NT2/D1 (cell line): ENCODE data around the gene PKHD1.

Source experiments
- DNase-seq: peaks from one replicate; pipeline ENCODE4 v3.0.0-alpha.2; 2011; ENCODE audit warnings: low read depth, low spot score
- H3K27me3 ChIP-seq: 2 replicates; pipeline ENCODE4 v1.6.0; 2011; ENCODE audit warnings: mild to moderate bottlenecking; ENCODE audit not compliant: insufficient read length, insufficient read depth
- H3K36me3 ChIP-seq: 2 replicates; pipeline ENCODE4 v1.6.1; 2011; ENCODE audit warnings: mild to moderate bottlenecking, low read length, mixed read lengths; ENCODE audit not compliant: insufficient read depth, insufficient read length
- H3K4me1 ChIP-seq: 2 replicates; pipeline ENCODE4 v1.5.1; 2011; ENCODE audit not compliant: insufficient read depth, insufficient read length
- H3K4me3 ChIP-seq: 2 replicates; pipeline ENCODE4 v1.5.1; 2011; ENCODE audit warnings: low read depth; ENCODE audit not compliant: insufficient read length
- H3K9ac ChIP-seq: 2 replicates; pipeline ENCODE4 v1.6.0; 2011; ENCODE audit warnings: low read depth; ENCODE audit not compliant: insufficient read length
- H3K9me3 ChIP-seq: 2 replicates; pipeline ENCODE4 v1.5.1; 2011; ENCODE audit warnings: mild to moderate bottlenecking, low read length; ENCODE audit not compliant: insufficient read depth
- SUZ12 ChIP-seq: IDR thresholded peaks from 2 replicates; pipeline ENCODE4 v1.6.1; 2011; ENCODE audit not compliant: insufficient read length, insufficient read depth; ENCODE audit errors: extremely low read depth
- YY1 ChIP-seq: IDR thresholded peaks from 2 replicates; pipeline ENCODE4 v1.6.1; 2011; ENCODE audit not compliant: insufficient read length, insufficient read depth
- ZNF274 ChIP-seq: IDR thresholded peaks from 2 replicates; pipeline ENCODE4 v1.6.1; 2011; ENCODE audit warnings: mild to moderate bottlenecking, low read depth, low read length

The PKHD1 gene

GRCh38 chr6:52132292-52132691, 44.9 kb upstream of the PKHD1 start:
- Histone ChIP-seq H3K4me3 (no peak overlapping the region), H3K36me3 (no peaks in the 10 kb centered on the region), H3K4me1 (no peaks in the 10 kb centered on the region), H3K9me3 (0 out of 2 replicates have a peak, but pooled peaks cover 7% of the 10 kb centered on the region), H3K9ac (no peak overlapping the region), H3K27me3 (no peaks in the 10 kb centered on the region)
- no peak for DNase-seq
- TF ChIP-seq SUZ12, result no peak
- TF ChIP-seq ZNF274, result no peak
- no peak for TF ChIP-seq YY1

GRCh38 chr6:52130440-52130839, 43.0 kb upstream of the PKHD1 start:
- no peak for DNase-seq
- no peak overlapping the region for H3K4me3 ChIP-seq
- H3K9ac ChIP-seq, result no peak overlapping the region
- TF ChIP-seq ZNF274 (no peak), SUZ12 (no peak), YY1 (no peak)
- 0 out of 2 replicates have a peak, but pooled peaks cover 7% of the 10 kb centered on the region for H3K9me3 ChIP-seq
- no peaks in the 10 kb centered on the region for H3K4me1 ChIP-seq
- H3K36me3 ChIP-seq, result no peaks in the 10 kb centered on the region
- no peaks in the 10 kb centered on the region for H3K27me3 ChIP-seq

- DNase-seq, result no peak
- H3K9ac ChIP-seq, result no peak overlapping the region
Measured at GRCh38 chr6:52127957-52128356, 40.5 kb upstream of the PKHD1 start.

GRCh38 chr6:52126231-52126630, 38.8 kb upstream of the PKHD1 start:
- H3K4me1 ChIP-seq, result no peaks in the 10 kb centered on the region
- no peak overlapping the region for H3K9ac ChIP-seq
- 0 out of 2 replicates have a peak, but pooled peaks cover 7% of the 10 kb centered on the region for H3K9me3 ChIP-seq
- no peak overlapping the region for H3K4me3 ChIP-seq
- H3K27me3 ChIP-seq, result no peaks in the 10 kb centered on the region
- no peak for TF ChIP-seq SUZ12
- TF ChIP-seq YY1, result no peak
- TF ChIP-seq ZNF274, result no peak
- no peak for DNase-seq
- no peaks in the 10 kb centered on the region for H3K36me3 ChIP-seq

More at GRCh38 chr6:52127957-52128356, 40.5 kb upstream of the PKHD1 start:
- H3K27me3 ChIP-seq, result no peaks in the 10 kb centered on the region
- H3K36me3 ChIP-seq, result no peaks in the 10 kb centered on the region
- TF ChIP-seq SUZ12, result no peak
- no peak for TF ChIP-seq YY1
- no peak for TF ChIP-seq ZNF274
- H3K9me3 ChIP-seq, result 0 out of 2 replicates have a peak, but pooled peaks cover 7% of the 10 kb centered on the region
- H3K4me1 ChIP-seq, result no peaks in the 10 kb centered on the region
- no peak overlapping the region for H3K4me3 ChIP-seq

DNA sequence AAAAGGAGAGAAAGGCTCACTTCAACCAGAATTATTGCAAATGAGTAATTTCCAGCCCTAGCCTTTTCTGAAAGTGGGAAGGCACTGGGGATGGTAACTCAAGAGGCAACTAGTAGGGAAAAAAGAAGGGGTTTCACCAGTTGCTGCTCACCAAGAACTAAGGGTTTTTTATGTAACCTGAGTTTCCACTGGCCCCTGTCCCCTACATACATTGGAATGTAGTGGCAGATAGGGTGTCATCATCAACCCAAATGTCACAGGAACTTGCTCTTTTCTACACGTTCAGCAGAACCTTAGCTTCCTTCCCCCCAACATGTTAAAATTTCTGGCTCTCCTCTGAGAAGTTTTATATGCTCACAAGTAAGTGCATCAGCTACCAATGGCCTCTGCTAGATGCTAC, 38.2 kb upstream of the PKHD1 start:
- DNase-seq, result no peak
- no peak overlapping the region for H3K9ac ChIP-seq
- no peaks in the 10 kb centered on the region for H3K27me3 ChIP-seq
- H3K4me3 ChIP-seq, result no peak overlapping the region
- H3K9me3 ChIP-seq, result 0 out of 2 replicates have a peak, but pooled peaks cover 7% of the 10 kb centered on the region
- TF ChIP-seq SUZ12 (no peak), ZNF274 (no peak), YY1 (no peak)
- no peaks in the 10 kb centered on the region for H3K36me3 ChIP-seq
- no peaks in the 10 kb centered on the region for H3K4me1 ChIP-seq

DNA sequence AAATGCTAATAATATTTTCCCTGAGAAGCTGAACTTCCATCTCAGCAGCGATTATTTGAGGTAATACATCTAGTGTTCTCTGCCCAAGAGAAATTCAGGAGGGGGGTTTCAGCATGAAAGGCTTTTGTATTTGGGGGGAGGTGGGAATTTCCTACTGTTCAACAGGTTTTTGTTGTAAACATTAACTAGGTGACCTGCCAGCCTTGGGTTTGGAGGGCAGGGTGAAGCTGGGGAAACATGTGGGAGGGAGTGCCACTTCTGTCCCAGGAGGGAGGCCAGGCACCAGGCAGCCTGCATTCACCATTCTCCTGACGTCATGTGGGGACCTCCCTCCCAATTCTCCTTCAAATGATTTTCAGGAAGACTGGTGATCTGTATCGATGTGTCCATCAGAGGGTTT, 37.7 kb upstream of the PKHD1 start:
- DNase-seq, result no peak
- Histone ChIP-seq H3K27me3 (no peaks in the 10 kb centered on the region), H3K9ac (no peak overlapping the region), H3K36me3 (no peaks in the 10 kb centered on the region), H3K4me3 (no peak overlapping the region), H3K4me1 (no peaks in the 10 kb centered on the region), H3K9me3 (0 out of 2 replicates have a peak, but pooled peaks cover 7% of the 10 kb centered on the region)
- TF ChIP-seq ZNF274, result no peak

DNA sequence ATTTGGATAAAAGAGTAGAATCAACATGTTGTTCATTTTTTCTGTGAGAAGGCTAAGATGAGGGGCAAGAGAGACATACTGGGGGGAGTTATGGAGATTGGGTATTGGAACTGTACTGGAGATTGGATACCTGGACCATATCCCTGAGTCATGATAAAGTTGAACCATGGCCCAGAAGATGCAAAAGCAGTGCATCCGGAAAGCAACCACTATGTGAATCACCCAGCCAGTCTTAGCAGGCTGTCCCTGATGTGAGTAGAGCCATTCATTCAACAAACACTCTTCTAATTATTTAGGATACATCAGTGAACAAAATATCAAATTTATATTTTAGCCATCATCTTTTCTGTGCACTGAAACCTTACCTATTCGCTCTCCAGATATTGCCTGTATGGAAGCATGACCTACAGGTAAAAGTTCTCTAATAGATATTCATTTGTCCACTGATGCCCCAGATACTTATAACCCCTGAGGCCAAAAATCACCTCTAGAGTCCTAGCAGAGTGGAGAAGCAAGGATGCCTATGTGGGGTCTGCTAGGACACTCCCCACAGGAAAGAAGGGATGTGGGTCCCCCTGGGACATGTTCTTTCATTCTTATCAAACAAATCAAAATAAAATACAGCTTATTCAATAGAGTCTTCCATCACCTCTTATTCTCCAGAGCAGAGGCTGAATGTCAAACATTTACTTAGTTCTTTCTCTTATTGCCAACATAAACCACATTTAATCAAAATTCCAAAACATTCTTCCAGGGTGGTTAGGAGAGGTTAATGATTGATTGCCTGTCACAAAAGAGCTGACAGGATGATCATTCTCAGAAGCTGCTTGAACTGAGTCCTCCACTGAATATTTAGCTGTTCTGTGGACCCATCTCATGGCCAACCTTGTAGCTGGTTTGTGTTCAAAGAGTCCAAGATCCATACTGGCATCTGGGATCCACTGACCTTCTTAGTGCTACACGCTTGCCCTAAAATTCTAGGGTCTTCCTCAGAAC, 37.0 kb upstream of the PKHD1 start:
- no peak for TF ChIP-seq YY1
- TF ChIP-seq SUZ12, result no peak
- no peak for TF ChIP-seq ZNF274
- no peaks in the 10 kb centered on the region for H3K36me3 ChIP-seq
- H3K4me1 ChIP-seq, result no peaks in the 10 kb centered on the region

More for the DNA sequence above, 37.0 kb upstream of the PKHD1 start:
- no peak for DNase-seq
- 0 out of 2 replicates have a peak, but pooled peaks cover 7% of the 10 kb centered on the region for H3K9me3 ChIP-seq
- no peaks in the 10 kb centered on the region for H3K27me3 ChIP-seq
- H3K4me3 ChIP-seq, result no peak overlapping the region
- H3K9ac ChIP-seq, result no peak overlapping the region
